HUES6 (cell line): ENCODE results near the gene AFG3L2.

Experiments
- H3K27ac ChIP-seq: 2 replicates; pipeline ENCODE4 v1.7.0; 2013; ENCODE audit warnings: low read depth, mild to moderate bottlenecking, low read length, inconsistent platforms
- H3K27me3 ChIP-seq: 2 replicates; pipeline ENCODE4 v1.6.1; 2013; ENCODE audit warnings: low read length; ENCODE audit not compliant: control insufficient read depth, insufficient read depth
- H3K36me3 ChIP-seq: 2 replicates; pipeline ENCODE4 v1.6.1; 2013; ENCODE audit warnings: low read length; ENCODE audit not compliant: control insufficient read depth, insufficient read depth
- H3K4me1 ChIP-seq: 2 replicates; pipeline ENCODE4 v1.6.1; 2013; ENCODE audit warnings: low read length; ENCODE audit not compliant: control insufficient read depth, insufficient read depth
- H3K4me3 ChIP-seq: 2 replicates; pipeline ENCODE4 v1.5.1; 2013; ENCODE audit warnings: low read depth, low read length
- H3K9ac ChIP-seq: one replicate; pipeline ENCODE4 v1.6.1; 2013; ENCODE audit warnings: mild to moderate bottlenecking, low read length
- H3K9me3 ChIP-seq: 2 replicates; pipeline ENCODE4 v1.6.1; 2013; ENCODE audit warnings: low read depth, low read length; ENCODE audit not compliant: control insufficient read depth, insufficient read depth

Gene AFG3L2

DNA sequence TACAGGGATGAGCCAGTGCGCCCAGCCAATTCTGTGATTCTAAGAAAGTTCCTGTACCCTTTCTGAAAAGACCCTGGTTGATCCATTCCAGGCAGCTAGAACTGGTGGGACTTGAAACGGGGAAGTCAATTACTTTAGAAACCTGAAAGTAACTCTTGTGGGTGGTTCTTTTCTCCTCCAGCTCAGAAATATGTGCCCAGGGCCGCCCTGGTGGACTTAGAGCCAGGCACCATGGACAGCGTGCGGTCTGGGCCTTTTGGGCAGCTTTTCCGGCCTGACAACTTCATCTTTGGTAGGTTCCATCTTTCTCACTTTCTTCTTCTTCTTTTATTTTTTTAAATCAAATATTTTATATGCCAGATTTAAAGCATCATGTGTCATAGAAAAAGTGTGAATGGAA lies 66.3 kb downstream of the AFG3L2 start:
- H3K27me3 ChIP-seq, result peaks cover 20% of the 10 kb centered on the region
- no peak overlapping the region for H3K27ac ChIP-seq
- peaks cover 29% of the 10 kb centered on the region for H3K4me1 ChIP-seq
- H3K36me3 ChIP-seq, result peaks cover 59% of the 10 kb centered on the region
- H3K4me3 ChIP-seq, result no peak overlapping the region
- peaks cover 2% of the 10 kb centered on the region; the same call in 1 of the 2 replicates for H3K9me3 ChIP-seq
- H3K9ac ChIP-seq, result no peak overlapping the region

DNA sequence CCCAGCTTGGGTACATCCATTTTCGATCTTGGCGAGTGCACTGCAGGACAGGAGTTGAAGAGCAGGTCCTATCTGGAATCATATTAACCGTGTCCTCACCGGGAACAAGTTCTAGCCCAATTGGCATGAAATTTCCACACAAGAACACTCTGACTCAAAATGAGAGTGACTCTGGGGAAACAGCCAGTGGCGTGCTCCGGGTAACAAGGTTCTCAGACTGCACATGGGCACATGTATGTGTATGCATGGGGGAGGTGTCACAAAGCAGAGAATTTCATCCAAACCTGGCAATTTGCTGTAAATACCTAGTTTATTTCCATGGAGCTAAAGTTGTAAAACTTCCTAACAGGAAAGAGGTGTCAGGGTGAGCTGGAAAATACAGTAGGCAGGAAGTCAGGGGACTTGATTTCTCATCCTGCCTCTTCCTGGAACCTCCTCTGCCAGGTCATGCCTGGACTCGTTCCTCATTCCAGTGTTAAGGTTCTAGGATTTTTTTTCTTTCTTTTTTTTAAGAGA lies 67.3 kb downstream of the AFG3L2 start:
- peaks cover 28% of the 10 kb centered on the region for H3K27me3 ChIP-seq
- no peak overlapping the region for H3K27ac ChIP-seq
- H3K4me1 ChIP-seq, result peaks cover 36% of the 10 kb centered on the region
- peaks cover 49% of the 10 kb centered on the region for H3K36me3 ChIP-seq
- H3K9me3 ChIP-seq, result peaks cover 2% of the 10 kb centered on the region; the same call in 1 of the 2 replicates
- H3K9ac ChIP-seq, result peak overlapping the region; percentile 45
- peak overlapping the region; percentile 90 for H3K4me3 ChIP-seq

DNA sequence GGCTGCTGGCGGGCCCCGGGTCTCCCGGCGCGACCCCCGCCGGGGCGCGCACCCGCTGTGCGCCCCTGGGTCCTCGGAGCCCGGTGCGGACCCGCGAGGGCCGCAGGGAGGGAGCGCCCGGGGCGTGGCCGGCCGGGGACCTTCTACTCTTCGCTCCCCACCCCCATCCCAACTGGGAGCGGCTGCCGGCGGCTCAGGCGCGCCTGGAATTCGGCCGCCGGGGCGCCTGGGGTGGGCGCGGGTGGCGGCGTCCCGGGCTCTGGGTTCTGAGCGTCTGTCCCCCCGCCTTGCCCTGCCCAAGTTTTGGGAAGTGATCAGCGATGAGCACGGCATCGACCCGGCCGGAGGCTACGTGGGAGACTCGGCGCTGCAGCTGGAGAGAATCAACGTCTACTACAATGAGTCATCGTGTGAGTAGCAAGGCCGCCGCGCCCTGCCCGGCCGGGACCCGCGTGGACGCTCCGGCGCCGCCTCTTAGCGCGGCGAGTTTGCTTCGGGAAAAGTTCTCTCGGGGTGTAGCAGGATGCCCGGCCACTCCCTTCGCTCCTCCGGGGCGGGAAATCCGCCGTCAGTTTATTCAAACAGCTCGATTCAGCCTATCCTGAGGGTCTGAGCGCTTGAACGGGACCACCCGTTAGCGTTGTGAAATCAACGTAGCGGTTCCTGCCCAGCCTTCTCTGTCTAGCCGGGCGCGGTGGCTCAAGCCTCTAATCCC lies 68.5 kb downstream of the AFG3L2 start:
- H3K4me1 ChIP-seq, result peaks cover 37% of the 10 kb centered on the region
- H3K4me3 ChIP-seq, result peak overlapping the region; percentile 90
- peak overlapping the region; percentile 90; the same call in 1 of the 2 replicates for H3K27ac ChIP-seq
- peaks cover 29% of the 10 kb centered on the region for H3K27me3 ChIP-seq
- H3K9me3 ChIP-seq, result peaks cover 2% of the 10 kb centered on the region; the same call in 1 of the 2 replicates
- H3K36me3 ChIP-seq, result peaks cover 37% of the 10 kb centered on the region
- peak overlapping the region; percentile 91 for H3K9ac ChIP-seq

DNA sequence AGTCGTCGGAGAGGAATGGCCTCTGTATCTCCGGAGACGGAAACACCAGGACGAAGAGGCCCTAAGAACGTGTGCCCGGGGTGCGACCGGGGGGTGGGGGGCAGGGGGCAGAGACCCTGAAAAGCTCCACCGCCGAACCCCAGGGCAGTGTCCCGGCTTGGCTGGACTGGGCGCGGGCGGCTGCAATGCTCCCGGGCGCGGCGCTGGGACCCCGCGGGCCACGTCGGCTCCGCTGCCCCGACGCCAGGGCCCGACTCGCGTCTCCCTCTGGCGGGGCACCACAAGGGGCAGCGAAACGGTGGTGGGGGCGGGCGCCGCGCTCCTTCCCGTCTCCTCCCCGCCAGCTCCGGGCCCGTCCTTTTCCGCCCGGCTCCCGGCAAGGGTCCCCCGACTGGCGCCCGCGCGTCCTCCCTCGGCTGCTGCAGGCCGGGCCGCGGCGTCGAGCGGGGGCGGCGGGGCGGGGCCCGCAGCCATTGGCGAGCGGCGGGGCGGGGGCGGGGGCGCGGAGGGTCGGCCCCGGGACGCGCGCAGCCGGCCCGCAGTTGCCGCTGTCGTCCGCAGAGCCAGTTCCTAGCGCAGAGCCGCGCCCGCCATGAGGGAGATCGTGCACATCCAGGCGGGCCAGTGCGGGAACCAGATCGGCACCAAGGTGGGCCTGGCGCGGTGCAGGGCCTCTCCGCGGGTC lies 69.2 kb downstream of the AFG3L2 start, which contains the start of gene TUBB6:
TUBB6 (plus strand) TSS at position 541 of the 685 bp plus-strand sequence; CDS start at position 593, 52 bp downstream.
- Histone ChIP-seq H3K27me3 (peaks cover 29% of the 10 kb centered on the region), H3K4me3 (peak within 1 kb of the TSS; percentile 90), H3K27ac (peak within 1 kb of the TSS; percentile 90; the same call in 1 of the 2 replicates), H3K36me3 (peaks cover 30% of the 10 kb centered on the region), H3K4me1 (peaks cover 30% of the 10 kb centered on the region), H3K9me3 (peaks cover 2% of the 10 kb centered on the region; the same call in 1 of the 2 replicates), H3K9ac (peak within 1 kb of the TSS; percentile 91)

DNA sequence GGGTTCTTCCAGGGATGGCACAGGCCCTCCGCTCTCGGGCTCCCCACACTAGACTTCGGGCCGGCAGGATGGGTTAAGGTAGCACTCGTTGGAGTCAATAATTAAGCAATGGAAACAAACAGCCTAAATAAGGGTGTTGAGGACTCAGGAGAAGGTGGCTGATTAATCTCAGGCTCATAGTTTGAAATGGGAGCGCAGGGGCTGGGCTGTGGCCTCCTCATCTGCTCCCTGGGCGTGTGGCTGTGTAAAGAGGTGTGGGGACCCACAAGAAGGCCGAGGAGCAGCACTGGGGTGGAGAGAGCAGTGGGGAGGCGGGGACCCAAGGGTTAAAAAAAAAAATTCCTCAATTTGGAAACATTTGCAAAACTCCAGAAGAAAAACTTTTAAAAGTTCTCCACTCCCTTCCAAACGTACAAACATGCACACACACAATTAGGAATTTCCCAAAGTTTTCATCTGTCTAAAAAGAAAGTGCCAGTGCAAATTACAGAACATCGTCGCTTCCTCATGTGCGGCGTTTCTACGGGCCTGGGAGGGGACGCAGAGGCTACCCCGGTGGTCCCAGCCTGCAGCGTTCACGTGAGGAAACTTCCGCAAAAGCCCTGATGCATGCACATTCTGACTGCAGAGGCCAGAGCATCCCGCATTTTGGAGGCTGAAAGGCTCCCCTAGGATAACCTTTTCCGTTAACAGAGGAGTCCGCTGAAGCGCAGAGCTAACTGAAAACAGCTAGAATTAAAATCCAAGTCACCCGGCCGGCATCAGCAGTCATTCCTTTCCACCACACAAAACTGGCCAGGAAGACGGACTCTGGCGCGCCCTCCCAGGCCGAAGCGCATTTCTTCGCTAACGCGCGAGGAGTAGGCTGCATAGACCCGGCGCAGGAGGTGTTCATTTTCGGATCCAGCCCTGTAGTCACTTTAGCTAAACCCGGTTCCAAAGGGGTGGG lies 70.0 kb downstream of the AFG3L2 start:
- Histone ChIP-seq H3K4me3 (peak overlapping the region; percentile 90), H3K9me3 (peaks cover 2% of the 10 kb centered on the region; the same call in 1 of the 2 replicates), H3K36me3 (peaks cover 24% of the 10 kb centered on the region), H3K27ac (no peak overlapping the region), H3K4me1 (peaks cover 30% of the 10 kb centered on the region), H3K9ac (peak overlapping the region; percentile 62), H3K27me3 (peaks cover 29% of the 10 kb centered on the region)

DNA sequence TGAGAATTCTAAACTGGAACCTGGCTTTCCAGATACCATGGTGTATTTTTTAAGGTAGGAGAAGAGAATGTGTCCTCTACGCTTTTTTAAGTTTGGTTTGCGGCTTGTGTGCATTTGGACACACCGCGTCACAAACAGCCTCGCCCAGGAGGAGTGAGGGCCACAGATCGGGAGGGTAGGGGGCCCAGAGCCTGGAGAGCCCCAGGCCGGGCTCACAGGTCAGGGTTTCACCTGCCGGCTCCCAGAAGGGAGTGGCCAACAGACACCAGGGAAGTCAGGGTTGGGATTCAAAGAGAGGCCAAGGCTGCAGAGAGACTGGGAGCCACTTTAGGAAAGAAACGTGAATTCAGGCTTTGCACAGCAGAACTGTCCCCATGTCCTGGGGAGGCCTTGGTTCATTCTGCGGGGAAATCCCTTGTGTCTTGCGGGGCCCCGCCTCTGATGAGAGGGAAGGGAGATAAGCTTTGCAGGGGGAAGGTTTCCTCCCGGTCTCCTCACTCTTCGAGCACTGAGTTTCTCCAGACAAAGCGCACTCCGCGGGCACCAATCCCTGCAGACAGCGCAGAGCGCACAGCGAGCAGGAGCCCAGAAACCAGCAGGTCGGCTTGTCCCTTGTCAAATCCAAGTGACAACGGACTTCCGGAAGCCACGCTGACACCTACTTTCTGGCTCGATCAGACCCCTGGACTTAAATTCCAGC lies 70.9 kb downstream of the AFG3L2 start:
- H3K4me3 ChIP-seq, result peak overlapping the region; percentile 90
- peaks cover 30% of the 10 kb centered on the region for H3K4me1 ChIP-seq
- peaks cover 2% of the 10 kb centered on the region; the same call in 1 of the 2 replicates for H3K9me3 ChIP-seq
- H3K27ac ChIP-seq, result no peak overlapping the region
- H3K36me3 ChIP-seq, result peaks cover 15% of the 10 kb centered on the region
- peaks cover 29% of the 10 kb centered on the region for H3K27me3 ChIP-seq
- no peak overlapping the region for H3K9ac ChIP-seq

DNA sequence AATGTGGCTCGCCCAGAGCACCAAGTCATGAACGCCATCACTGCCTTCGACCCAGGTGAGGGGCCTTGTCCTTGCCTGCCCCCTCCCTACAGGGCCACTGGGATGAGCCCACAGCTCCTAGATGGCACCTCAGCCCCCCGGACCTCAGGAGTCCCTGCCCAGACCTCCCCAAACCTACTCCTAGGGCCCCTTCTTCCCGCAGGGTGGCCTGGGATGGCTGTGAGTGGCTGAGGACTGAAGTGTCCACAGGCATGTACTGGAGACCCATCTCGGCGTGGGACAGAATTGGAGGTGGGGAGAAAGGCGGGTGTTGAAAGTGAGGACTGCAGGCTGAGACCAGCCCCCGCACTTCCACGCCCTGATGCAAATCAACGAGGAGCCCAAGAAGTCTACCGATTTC lies 71.8 kb downstream of the AFG3L2 start:
- Histone ChIP-seq H3K27me3 (peaks cover 29% of the 10 kb centered on the region), H3K9ac (no peak overlapping the region), H3K9me3 (no peaks in the 10 kb centered on the region), H3K4me3 (no peak overlapping the region), H3K36me3 (peaks cover 7% of the 10 kb centered on the region), H3K4me1 (peaks cover 30% of the 10 kb centered on the region), H3K27ac (no peak overlapping the region)

DNA sequence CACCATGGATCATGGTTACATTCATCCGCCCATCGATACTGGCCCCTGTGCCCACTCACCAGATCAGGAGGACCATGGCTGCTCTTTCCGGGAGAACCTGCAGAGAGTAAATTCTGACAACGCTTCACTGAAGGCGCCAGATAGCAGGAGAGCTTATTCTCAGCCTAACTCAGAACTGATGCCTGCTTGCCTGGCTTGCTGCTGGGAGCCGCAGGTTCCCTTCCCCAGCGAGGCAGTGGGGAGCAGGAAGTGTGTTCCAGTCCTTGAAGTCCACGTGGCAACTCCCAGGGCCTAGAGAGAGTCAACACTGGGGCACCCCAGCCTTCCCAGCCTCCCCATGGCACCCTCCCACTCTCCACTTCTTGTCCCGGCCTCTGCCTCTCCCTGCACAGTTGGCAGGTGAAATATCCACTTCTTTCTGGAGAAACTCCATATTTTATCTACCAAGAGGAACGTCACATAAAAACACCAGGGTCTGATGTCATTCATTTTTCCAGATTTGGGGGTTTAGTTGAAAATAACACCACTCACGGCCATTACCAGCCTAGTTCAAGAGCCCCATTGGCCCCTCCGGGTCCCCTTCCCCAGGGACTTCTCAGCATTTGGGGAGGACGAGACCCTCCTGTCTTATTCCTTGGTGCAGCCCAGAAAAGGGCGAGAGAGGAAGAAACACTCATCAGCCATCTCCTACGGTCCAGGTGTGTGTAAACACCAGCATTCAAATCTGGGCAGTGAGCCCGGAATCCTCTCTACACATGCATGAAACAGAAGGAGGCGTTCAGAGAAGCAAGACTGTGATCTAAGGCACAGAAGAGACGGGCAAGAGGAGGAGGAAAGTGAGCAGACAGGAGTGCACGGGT lies 72.4 kb downstream of the AFG3L2 start:
- Histone ChIP-seq H3K9ac (no peak overlapping the region), H3K4me1 (peaks cover 27% of the 10 kb centered on the region), H3K27ac (no peak overlapping the region), H3K4me3 (no peak overlapping the region), H3K36me3 (peaks cover 2% of the 10 kb centered on the region), H3K27me3 (peaks cover 29% of the 10 kb centered on the region), H3K9me3 (no peaks in the 10 kb centered on the region)

DNA sequence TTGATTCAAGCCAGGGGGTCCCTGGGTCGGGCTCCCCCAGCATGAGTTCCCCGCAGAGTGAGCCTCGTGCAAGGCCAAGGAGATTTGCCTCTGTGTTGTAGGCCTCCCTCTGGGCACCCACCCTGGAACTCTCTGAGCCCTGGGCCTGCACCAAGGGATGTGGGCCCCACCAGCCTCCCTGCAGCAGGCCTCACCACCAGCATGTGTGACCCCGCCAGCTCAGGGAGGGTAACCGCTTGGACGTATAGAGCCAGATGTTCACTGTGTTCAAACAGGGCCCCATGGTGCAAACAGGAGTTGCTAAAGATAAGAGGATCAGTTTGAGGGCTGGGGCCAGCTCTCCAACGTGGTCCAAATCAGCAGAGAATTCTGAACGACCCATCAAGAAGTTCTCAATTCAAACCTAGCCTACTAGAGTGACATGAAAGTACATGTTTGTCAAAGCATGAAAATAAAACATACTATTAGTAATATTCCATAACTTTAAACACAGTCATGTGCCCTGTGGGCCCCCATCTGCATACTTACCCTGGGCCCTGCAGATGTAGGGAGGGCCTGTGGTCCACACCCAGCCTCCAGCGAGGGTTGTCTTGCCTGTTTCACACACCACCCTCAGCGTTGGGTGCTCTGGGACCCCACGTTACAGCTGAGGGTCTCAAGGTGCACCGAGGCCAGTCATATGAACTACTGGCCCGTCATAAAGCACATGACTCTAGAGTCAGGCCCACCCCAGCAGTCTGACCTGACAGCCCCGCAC lies 74.5 kb downstream of the AFG3L2 start:
- Histone ChIP-seq H3K4me1 (peaks cover 24% of the 10 kb centered on the region), H3K27ac (no peak overlapping the region), H3K9ac (no peak overlapping the region), H3K4me3 (no peak overlapping the region), H3K9me3 (no peaks in the 10 kb centered on the region), H3K36me3 (no peaks in the 10 kb centered on the region), H3K27me3 (peaks cover 26% of the 10 kb centered on the region)
